HepG2 (cell line): ENCODE measurements around the gene ZIM2. TPM values are rescaled to one million over a fixed set of nuclear protein-coding genes. Genes with fewer than 3 reads are reported as not detected.

ENCODE experiments used
- AGO1 ChIP-seq: fragments of 200-400 bp; formaldehyde crosslinking; IDR thresholded peaks from 2 replicates; pipeline ENCODE4 v1.6.1; 2017; ENCODE audit warnings: mild to moderate bottlenecking, low read depth, low read length, moderate library complexity; ENCODE audit not compliant: poor library complexity, severe bottlenecking
- CREB1 ChIP-seq, 2 experiments: fragments of 450-650 bp in 1 of 2; IDR thresholded peaks; 2 replicates each; pipeline ENCODE4 v1.6.1; 2016 to 2017; ENCODE audit warnings: control low read depth in 1 of 2, mild to moderate bottlenecking in 1 of 2, missing compliant biosample characterization in 1 of 2, missing genetic modification characterization in 1 of 2
- E2F5 ChIP-seq: sonication (generic); formaldehyde crosslinking; conservative IDR thresholded peaks from 2 replicates; pipeline ENCODE4 v1.4.0; 2020; ENCODE audit warnings: missing genetic modification reagents
- HIC2 ChIP-seq: sonication (generic); formaldehyde crosslinking; IDR thresholded peaks from 2 replicates; pipeline ENCODE4 v1.9.0; 2022; ENCODE audit warnings: low read depth, missing genetic modification reagents
- HOXA3 ChIP-seq: sonication (generic); formaldehyde crosslinking; IDR thresholded peaks from 2 replicates; pipeline ENCODE4 v1.5.0; 2020; ENCODE audit warnings: missing genetic modification reagents
- MXI1 ChIP-seq: IDR thresholded peaks from 3 replicates; pipeline ENCODE4 v1.6.1; 2012; ENCODE audit warnings: low read depth, low read length, inconsistent platforms, borderline replicate concordance
- PAF1 ChIP-seq: IDR thresholded peaks from 2 replicates; pipeline ENCODE4 v1.6.1; 2016; ENCODE audit warnings: missing genetic modification reagents, missing compliant biosample characterization
- PLSCR1 ChIP-seq: sonication (generic); formaldehyde crosslinking; IDR thresholded peaks from 2 replicates; pipeline ENCODE4 v1.5.0; 2020; ENCODE audit warnings: missing genetic modification reagents, mild to moderate bottlenecking, borderline replicate concordance
- POLR2G ChIP-seq: fragments of 200-400 bp; formaldehyde crosslinking; IDR thresholded peaks from 2 replicates; pipeline ENCODE4 v1.6.1; 2018; ENCODE audit warnings: mild to moderate bottlenecking, low read depth, low read length, moderate library complexity
- STAG1 ChIP-seq: sonication (generic); formaldehyde crosslinking; IDR thresholded peaks from 2 replicates; pipeline ENCODE4 v1.4.0; 2020; ENCODE audit warnings: missing genetic modification reagents
- TBL1XR1 ChIP-seq: fragments of 150-350 bp; IDR thresholded peaks from 2 replicates; pipeline ENCODE4 v1.6.1; 2014; ENCODE audit warnings: borderline replicate concordance, low read length; ENCODE audit not compliant: partially characterized antibody
- TBX3 ChIP-seq: fragments of 450-650 bp; IDR thresholded peaks from 2 replicates; pipeline ENCODE4 v1.6.1; 2017; ENCODE audit warnings: antibody characterized with exemption, mild to moderate bottlenecking, inconsistent platforms, borderline replicate concordance
- TERF1 ChIP-seq: sonication (generic); formaldehyde crosslinking; IDR thresholded peaks from 2 replicates; pipeline ENCODE4 v1.8.0; 2022; ENCODE audit warnings: mild to moderate bottlenecking, missing genetic modification reagents, moderate library complexity
- ZBTB33 ChIP-seq: sonication (generic); formaldehyde crosslinking; IDR thresholded peaks from 2 replicates; pipeline ENCODE4 v1.4.0; 2020; ENCODE audit warnings: missing genetic modification reagents
- ZNF138 ChIP-seq: sonication (generic); formaldehyde crosslinking; IDR thresholded peaks from 2 replicates; pipeline ENCODE4 v1.5.0; 2020; ENCODE audit warnings: mild to moderate bottlenecking, low read depth, missing genetic modification reagents
- ZNF276 ChIP-seq: sonication (generic); formaldehyde crosslinking; IDR thresholded peaks from 2 replicates; pipeline ENCODE4 v1.4.0; 2020; ENCODE audit warnings: mild to moderate bottlenecking, low read depth, missing genetic modification reagents
- ZNF331 ChIP-seq: sonication (generic); formaldehyde crosslinking; IDR thresholded peaks from 2 replicates; pipeline ENCODE4 v1.4.0; 2020; ENCODE audit warnings: missing genetic modification reagents
- ZNF576 ChIP-seq: sonication (generic); formaldehyde crosslinking; IDR thresholded peaks from 2 replicates; pipeline ENCODE4 v1.4.0; 2020; ENCODE audit warnings: mild to moderate bottlenecking, missing genetic modification reagents
- ZNF672 ChIP-seq: sonication (generic); formaldehyde crosslinking; IDR thresholded peaks from 2 replicates; pipeline ENCODE4 v1.8.1; 2022; ENCODE audit warnings: missing genetic modification reagents
- polyA plus RNA-seq, 8 experiments: library from polyadenylated mRNA; depleted of rRNA in 3 of 8; stranded (reverse) in 7 of 8; unstranded in 1 of 8; fragments of >200 nt; fragmentation: Illumina TruSeq in 4 of 8; extraction: Trizol in 4 of 8; gene quantifications; 2 replicates each; pipeline versions ENCODE4 v1.2.1 to v1.2.3, GENCODE V29; 2011 to 2016; ENCODE audit warnings: low read depth in 4 of 8, missing spikeins in 1 of 8, mixed read lengths in 1 of 8; ENCODE audit not compliant: insufficient read depth in 1 of 8
- total RNA-seq, 5 experiments: library from RNA; depleted of rRNA; stranded (reverse); fragments of >200 nt; fragmentation: Illumina TruSeq; extraction: Trizol; gene quantifications; 2 replicates each; pipeline ENCODE4 v1.2.3, GENCODE V29; 2016; ENCODE audit warnings: low read depth in 1 of 5

The ZIM2 gene
- total and polyA plus RNA-seq, 2 of the 13 experiments (the other 11 are each of a cell fraction or from before 2014, with no cell fraction given) = 7.2 to 10.3 TPM

- TF ChIP-seq HOXA3 (CRISPR knock-in tag) (peak; percentile 18; the same call in 1 of the 2 replicates), ZBTB33 (peak; percentile 74; the same call in 1 of the 2 replicates), PLSCR1 (no peak), STAG1 (peak; percentile 36; the same call in 1 of the 2 replicates), MXI1 (peak; percentile 77; the same call in 1 of the 3 replicates), ZNF576 (CRISPR knock-in tag) (peak; percentile 50; the same call in 1 of the 2 replicates), E2F5 (CRISPR knock-in tag) (no peak), ZNF276 (CRISPR knock-in tag) (0 out of 2 replicates have a peak, but pooled peaks have one; percentile 27), TERF1 (CRISPR knock-in tag) (0 out of 2 replicates have a peak, but pooled peaks have one; percentile 61), ZNF138 (CRISPR knock-in tag) (no peak), HIC2 (CRISPR knock-in tag) (peak; percentile 73), ZNF672 (no peak), PAF1 (CRISPR knock-in tag) (no peak), TBX3 (0 out of 2 replicates have a peak, but pooled peaks have one; percentile 10), AGO1 (peak; percentile 53), TBL1XR1 (peak; percentile 11), ZNF331 (CRISPR knock-in tag) (0 out of 2 replicates have a peak, but pooled peaks have one; percentile 4), CREB1 (IDR thresholded peaks at IDR 0.05) (no peak), CREB1 (CRISPR knock-in tag; IDR thresholded peaks at IDR 0.05) (peak; percentile 38; the same call in 1 of the 2 replicates), POLR2G (0 out of 2 replicates have a peak, but pooled peaks have one; percentile 33)
These were observed 3.0 kb downstream of the ZIM2 start (continued) for GRCh38 chr19:56837492-56838023.
